ENCODE data around the gene SNX8.
A peak's percentile ranks its signal among the peaks of the same experiment; 100 is the strongest.

The SNX8 gene

GRCh38 chr7:2232766-2233520, 81.3 kb downstream of the SNX8 start, which contains the start of gene MAD1L1:
Gene MAD1L1 (minus strand): TSS chr7:2232945. CDS start chr7:2230133, 2,812 bp downstream.
- DNase-seq = peak; percentile 84
- in situ Hi-C loops (cut with MboI; ENCODE audit: low pct_unique_long_range_greater_than_20kb, low sequenced_read_pairs) = no loop called here

GRCh38 chr7:2231992-2232765, 82.1 kb downstream of the SNX8 start:
- in situ Hi-C loops (cut with MboI; ENCODE audit: low pct_unique_long_range_greater_than_20kb, low sequenced_read_pairs) = no loop called here
- DNase-seq = peak; percentile 37

GRCh38 chr7:2230882-2231281, 83.4 kb downstream of the SNX8 start:
- DNase-seq = no peak
- in situ Hi-C loops (cut with MboI; ENCODE audit: low pct_unique_long_range_greater_than_20kb, low sequenced_read_pairs) = no loop called here

- no peak for DNase-seq
- in situ Hi-C loops (cut with MboI; ENCODE audit: low pct_unique_long_range_greater_than_20kb, low sequenced_read_pairs) = no loop called here
These were observed 84.0 kb downstream of the SNX8 start for GRCh38 chr7:2230226-2230625.

- in situ Hi-C loops (cut with MboI; ENCODE audit: low pct_unique_long_range_greater_than_20kb, low sequenced_read_pairs) = no loop called here
- no peak for DNase-seq
These were observed 84.8 kb downstream of the SNX8 start for GRCh38 chr7:2229467-2229866.

- in situ Hi-C loops (cut with MboI; ENCODE audit: low pct_unique_long_range_greater_than_20kb, low sequenced_read_pairs) = no loop called here
- no peak for DNase-seq
These were observed 85.3 kb downstream of the SNX8 start for GRCh38 chr7:2228921-2229320.

GRCh38 chr7:2227699-2228098, 86.5 kb downstream of the SNX8 start:
- in situ Hi-C loops (cut with MboI; ENCODE audit: low pct_unique_long_range_greater_than_20kb, low sequenced_read_pairs) = no loop called here
- no peak for DNase-seq

- DNase-seq = no peak
- in situ Hi-C loops (cut with MboI; ENCODE audit: low pct_unique_long_range_greater_than_20kb, low sequenced_read_pairs) = no loop called here
These were observed 88.4 kb downstream of the SNX8 start for GRCh38 chr7:2225830-2226229.

GRCh38 chr7:2225336-2225735, 88.9 kb downstream of the SNX8 start:
- DNase-seq = no peak

GRCh38 chr7:2224934-2225333, 89.3 kb downstream of the SNX8 start:
- DNase-seq = no peak
- in situ Hi-C loops (cut with MboI; ENCODE audit: low pct_unique_long_range_greater_than_20kb, low sequenced_read_pairs) = no loop called here

More at GRCh38 chr7:2225336-2225735, 88.9 kb downstream of the SNX8 start:
- in situ Hi-C loops (cut with MboI; ENCODE audit: low pct_unique_long_range_greater_than_20kb, low sequenced_read_pairs) = no loop called here

- in situ Hi-C loops (cut with MboI; ENCODE audit: low pct_unique_long_range_greater_than_20kb, low sequenced_read_pairs) = no loop called here
These were observed 89.7 kb downstream of the SNX8 start for GRCh38 chr7:2224491-2224928.

GRCh38 chr7:2223321-2223720, 90.9 kb downstream of the SNX8 start:
- no peak for DNase-seq
- in situ Hi-C loops (cut with MboI; ENCODE audit: low pct_unique_long_range_greater_than_20kb, low sequenced_read_pairs) = no loop called here

More at GRCh38 chr7:2224491-2224928, 89.7 kb downstream of the SNX8 start:
- DNase-seq = no peak

- in situ Hi-C loops (cut with MboI; ENCODE audit: low pct_unique_long_range_greater_than_20kb, low sequenced_read_pairs) = no loop called here
- no peak for DNase-seq
These were observed 91.7 kb downstream of the SNX8 start for GRCh38 chr7:2222516-2222915.

- in situ Hi-C loops (cut with MboI; ENCODE audit: low pct_unique_long_range_greater_than_20kb, low sequenced_read_pairs) = no loop called here
These were observed 93.3 kb downstream of the SNX8 start for GRCh38 chr7:2220954-2221353.

GRCh38 chr7:2220506-2220905, 93.7 kb downstream of the SNX8 start:
- no peak for DNase-seq
- in situ Hi-C loops (cut with MboI; ENCODE audit: low pct_unique_long_range_greater_than_20kb, low sequenced_read_pairs) = no loop called here

More at GRCh38 chr7:2220954-2221353, 93.3 kb downstream of the SNX8 start:
- no peak for DNase-seq

GRCh38 chr7:2220030-2220429, 94.2 kb downstream of the SNX8 start:
- DNase-seq = no peak
- in situ Hi-C loops (cut with MboI; ENCODE audit: low pct_unique_long_range_greater_than_20kb, low sequenced_read_pairs) = no loop called here

GRCh38 chr7:2219606-2220005, 94.6 kb downstream of the SNX8 start:
- in situ Hi-C loops (cut with MboI; ENCODE audit: low pct_unique_long_range_greater_than_20kb, low sequenced_read_pairs) = no loop called here
- DNase-seq = no peak

GRCh38 chr7:2219136-2219535, 95.1 kb downstream of the SNX8 start:
- DNase-seq = no peak
- in situ Hi-C loops (cut with MboI; ENCODE audit: low pct_unique_long_range_greater_than_20kb, low sequenced_read_pairs) = no loop called here

GRCh38 chr7:2218444-2218785, 95.8 kb downstream of the SNX8 start:
- in situ Hi-C loops (cut with MboI; ENCODE audit: low pct_unique_long_range_greater_than_20kb, low sequenced_read_pairs) = no loop called here
- DNase-seq = no peak

GRCh38 chr7:2217716-2218443, 96.4 kb downstream of the SNX8 start:
- in situ Hi-C loops (cut with MboI; ENCODE audit: low pct_unique_long_range_greater_than_20kb, low sequenced_read_pairs) = no loop called here
- no peak for DNase-seq

Data from KBM-7 (cell line).